Erythroblast (primary cell): ENCODE data around the gene PDE6C.

Experiments
- GATA1 ChIP-seq: IDR thresholded peaks from 2 replicates; pipeline ENCODE4 v1.6.1; 2011; ENCODE audit warnings: low read depth, mild to moderate bottlenecking, control low read depth, low read length, moderate library complexity
- POLR2A ChIP-seq: IDR thresholded peaks from 2 replicates; pipeline ENCODE4 v1.6.1; 2011; ENCODE audit warnings: mild to moderate bottlenecking, low read length

DNA sequence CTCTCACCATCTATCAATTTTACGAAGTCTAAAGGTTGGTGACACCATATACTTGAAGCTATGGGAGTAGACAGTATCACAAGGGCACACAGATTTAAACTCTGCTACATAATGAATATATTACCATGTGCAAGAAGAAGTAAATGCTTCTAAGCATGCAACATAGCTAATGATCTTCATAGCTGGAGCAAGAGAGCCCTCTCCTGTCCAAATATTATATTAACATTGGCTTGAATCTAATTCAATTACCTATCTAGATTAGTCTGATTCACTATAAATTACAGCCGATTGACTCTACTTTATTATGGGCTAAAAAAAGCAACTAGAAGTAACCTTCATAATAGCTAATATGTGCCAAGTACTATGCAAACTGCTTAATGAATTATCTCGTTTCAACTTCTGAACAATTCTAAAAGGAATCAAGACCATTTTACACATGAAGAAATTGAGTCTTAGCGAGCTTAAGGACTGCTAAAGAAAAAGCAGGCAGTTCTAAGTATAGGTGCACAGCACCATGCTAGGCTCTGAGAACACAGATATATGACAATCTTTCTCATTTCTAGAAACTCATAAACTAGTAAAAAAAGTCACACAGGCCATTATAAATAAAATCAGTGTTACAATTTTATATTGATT is 68.2 kb downstream of the PDE6C start:
- no peak for TF ChIP-seq POLR2A
- TF ChIP-seq GATA1 = no peak
